ENCODE results near the gene KRT9.
"Not testable (repeated sequence)": the region's sequence is repeated elsewhere in the genome, so short reads cannot be mapped to it uniquely, and the experiment has no call there.

DNA sequence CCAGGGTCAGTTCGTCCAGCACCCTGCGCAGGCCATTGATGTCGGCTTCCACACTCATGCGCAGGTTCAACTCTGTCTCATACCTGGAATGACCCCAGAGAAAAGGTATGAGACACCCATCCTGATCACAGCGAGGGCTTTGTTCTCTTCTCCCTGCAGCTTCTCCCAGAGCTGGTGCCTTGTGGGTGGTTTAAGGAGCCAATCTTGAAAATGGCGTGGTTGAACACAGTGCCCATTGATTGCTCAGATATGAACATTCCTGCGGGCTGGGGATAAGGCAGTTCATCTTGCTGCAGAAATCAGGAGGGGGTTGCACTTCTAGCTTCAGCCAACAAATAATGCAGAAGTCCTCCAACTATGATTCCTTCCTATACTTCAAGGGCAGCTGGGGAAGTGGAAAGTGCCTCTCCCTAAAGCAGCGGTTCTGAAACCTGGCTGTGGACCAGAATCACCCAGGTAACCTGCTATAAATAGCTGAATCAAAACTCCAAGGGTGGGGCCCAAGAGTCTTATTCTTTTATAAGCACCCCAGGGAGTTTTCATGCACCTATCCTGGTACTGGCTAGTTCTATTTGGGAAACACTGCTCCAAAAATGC, 12.6 kb upstream of the KRT9 start:
- TF ChIP-seq EP300 (IDR thresholded peaks at IDR 0.05): not testable (repeated sequence)
- TF ChIP-seq, protein P1, sequence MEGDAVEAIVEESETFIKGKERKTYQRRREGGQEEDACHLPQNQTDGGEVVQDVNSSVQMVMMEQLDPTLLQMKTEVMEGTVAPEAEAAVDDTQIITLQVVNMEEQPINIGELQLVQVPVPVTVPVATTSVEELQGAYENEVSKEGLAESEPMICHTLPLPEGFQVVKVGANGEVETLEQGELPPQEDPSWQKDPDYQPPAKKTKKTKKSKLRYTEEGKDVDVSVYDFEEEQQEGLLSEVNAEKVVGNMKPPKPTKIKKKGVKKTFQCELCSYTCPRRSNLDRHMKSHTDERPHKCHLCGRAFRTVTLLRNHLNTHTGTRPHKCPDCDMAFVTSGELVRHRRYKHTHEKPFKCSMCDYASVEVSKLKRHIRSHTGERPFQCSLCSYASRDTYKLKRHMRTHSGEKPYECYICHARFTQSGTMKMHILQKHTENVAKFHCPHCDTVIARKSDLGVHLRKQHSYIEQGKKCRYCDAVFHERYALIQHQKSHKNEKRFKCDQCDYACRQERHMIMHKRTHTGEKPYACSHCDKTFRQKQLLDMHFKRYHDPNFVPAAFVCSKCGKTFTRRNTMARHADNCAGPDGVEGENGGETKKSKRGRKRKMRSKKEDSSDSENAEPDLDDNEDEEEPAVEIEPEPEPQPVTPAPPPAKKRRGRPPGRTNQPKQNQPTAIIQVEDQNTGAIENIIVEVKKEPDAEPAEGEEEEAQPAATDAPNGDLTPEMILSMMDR (IDR thresholded peaks at IDR 0.05): not testable (repeated sequence)
